ENCODE data around the gene ARHGEF7.
"Not testable (repeated sequence)": the region's sequence is repeated elsewhere in the genome, so short reads cannot be mapped to it uniquely, and the experiment has no call there.

ARHGEF7 gene

GRCh38 chr13:111174377-111175114, 59.4 kb downstream of the ARHGEF7 start:
- no peak for DNase-seq

- DNase-seq = no peak
Observed at GRCh38 chr13:111175372-111175771, 60.3 kb downstream of the ARHGEF7 start.

GRCh38 chr13:111175935-111176334, 60.8 kb downstream of the ARHGEF7 start:
- DNase-seq = no peak

GRCh38 chr13:111176421-111176820, 61.3 kb downstream of the ARHGEF7 start:
- no peak for DNase-seq

GRCh38 chr13:111177081-111177711, 62.1 kb downstream of the ARHGEF7 start:
- DNase-seq = peak; percentile 22

GRCh38 chr13:111177921-111178320, 62.8 kb downstream of the ARHGEF7 start:
- DNase-seq = no peak

DNA sequence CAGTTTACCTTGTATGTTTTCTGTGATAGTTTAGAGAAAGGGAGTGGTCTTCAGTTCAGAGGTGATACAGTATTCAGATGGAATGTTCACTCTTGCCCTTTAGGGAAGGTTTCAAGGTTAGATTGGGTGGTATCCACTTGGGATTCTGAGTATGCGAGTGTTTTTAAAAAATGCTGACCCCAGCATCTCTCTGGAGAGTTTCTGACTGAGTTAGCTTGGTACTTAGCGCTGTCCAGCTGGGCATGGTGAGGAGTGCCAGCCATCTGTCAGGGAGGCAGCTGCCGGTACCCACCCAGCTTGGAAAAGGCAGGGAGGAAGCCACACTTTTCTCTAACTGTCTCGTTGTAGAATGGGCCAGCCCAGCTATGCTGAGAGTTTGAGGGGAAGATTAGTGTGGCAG, 63.3 kb downstream of the ARHGEF7 start:
- DNase-seq = no peak

DNA sequence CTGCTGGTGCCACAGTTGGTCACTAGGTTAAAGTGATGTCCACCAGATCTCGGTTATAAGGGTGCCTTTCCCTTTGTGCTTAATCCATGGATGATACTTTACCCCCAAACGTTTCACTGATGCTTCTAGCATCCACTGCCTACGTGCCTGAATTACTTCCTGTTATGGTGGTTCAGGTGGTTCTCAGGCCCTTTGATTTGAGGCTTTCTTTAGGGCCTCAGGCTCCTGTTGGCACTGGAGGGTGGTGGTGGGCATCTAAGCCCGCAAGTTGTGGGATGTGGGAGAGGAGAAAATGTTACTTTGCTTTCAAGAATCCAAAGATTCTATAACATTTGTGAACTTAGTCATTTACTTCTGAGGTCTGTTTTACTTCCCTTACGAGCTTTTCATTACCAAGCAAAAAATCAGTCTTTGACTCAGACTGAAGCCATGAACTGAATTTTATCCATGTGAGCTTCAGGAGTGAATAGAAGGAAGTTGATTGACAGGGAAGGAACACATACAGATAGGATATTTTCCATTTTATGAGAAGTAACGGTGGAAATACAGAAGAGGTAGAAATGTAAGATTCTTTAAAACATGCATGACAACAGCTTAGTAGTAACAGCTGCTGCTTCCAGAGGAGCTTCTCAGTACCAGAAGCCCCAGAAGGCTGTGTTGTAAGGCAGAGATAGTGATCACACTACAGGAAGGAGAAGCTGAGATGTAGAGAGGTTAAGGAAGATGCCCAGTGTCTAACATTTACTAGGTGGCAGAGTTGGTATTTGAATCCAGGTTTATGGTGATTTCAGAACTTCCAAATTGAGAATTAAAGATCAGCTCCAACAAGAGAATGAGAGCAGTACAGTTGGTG, 65.0 kb downstream of the ARHGEF7 start:
- DNase-seq = peak; percentile 80

DNA sequence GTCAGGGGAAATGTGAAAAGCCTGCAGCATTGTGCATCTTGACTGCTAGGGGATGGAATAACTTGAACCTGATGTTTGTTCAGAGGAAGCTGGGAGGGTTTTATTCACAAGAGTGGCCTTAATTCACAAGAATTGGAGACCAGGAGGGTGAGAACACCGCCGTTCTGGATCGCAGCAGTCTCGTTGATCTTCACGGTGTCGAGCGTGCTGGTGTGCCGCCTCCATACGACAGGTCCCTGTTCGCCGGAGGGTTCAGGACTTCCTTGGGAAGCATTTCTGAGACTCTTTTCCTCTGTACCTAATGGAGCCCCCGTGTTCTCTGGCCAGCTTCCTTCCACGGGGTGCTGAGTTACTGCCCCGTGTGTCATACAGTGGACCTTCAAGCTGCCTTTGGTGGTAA, 66.9 kb downstream of the ARHGEF7 start:
- DNase-seq = no peak

GRCh38 chr13:111183087-111183645, 68.1 kb downstream of the ARHGEF7 start:
- no peak for DNase-seq

DNA sequence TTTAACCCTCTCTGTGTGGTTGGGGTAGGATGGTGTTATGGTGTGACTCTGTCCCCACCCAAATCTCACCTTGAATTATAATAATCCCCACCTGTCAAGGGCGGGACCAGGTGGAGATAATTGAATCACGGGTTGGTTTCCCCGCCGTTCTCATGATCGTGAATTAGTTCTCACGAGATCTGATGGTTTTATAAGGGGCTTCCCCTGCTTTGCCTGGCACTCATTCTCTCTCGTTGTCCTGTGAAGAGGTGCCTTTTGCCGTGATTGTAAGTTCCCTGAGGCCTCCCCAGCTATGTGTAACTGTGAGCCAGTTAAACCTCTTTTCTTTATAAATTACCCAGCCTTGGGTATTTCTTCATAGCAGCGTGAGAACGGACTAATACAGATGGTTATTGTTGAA, 68.8 kb downstream of the ARHGEF7 start:
- DNase-seq = no peak

- DNase-seq = peak; percentile 86
Observed at GRCh38 chr13:111184458-111185401, 69.6 kb downstream of the ARHGEF7 start.

GRCh38 chr13:111186305-111186935, 71.3 kb downstream of the ARHGEF7 start:
- no peak for DNase-seq

- no peak for DNase-seq
Observed at GRCh38 chr13:111187960-111188541, 72.9 kb downstream of the ARHGEF7 start.

DNA sequence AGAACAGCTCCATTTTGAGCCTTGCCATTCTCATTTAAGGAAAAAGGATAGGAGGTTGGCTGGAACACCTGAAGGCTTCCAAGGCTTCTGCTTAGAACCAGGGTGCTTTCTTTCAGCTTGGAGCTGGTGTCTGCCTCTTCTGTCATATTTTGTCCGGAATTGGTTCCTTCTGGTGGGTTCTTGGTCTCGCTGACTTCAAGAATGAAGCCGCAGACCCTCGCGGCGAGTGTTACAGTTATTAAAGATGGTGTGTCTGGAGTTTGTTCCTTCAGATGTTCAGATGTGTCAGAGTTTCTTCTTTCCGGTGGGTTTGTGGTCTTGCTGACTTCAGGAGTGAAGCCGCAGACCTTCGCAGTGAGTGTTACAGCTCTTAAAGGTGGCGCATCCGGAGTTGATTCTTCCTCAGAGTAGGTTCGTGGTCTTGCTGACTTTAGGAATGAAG, 74.0 kb downstream of the ARHGEF7 start:
- peak; percentile 77 for DNase-seq

DNA sequence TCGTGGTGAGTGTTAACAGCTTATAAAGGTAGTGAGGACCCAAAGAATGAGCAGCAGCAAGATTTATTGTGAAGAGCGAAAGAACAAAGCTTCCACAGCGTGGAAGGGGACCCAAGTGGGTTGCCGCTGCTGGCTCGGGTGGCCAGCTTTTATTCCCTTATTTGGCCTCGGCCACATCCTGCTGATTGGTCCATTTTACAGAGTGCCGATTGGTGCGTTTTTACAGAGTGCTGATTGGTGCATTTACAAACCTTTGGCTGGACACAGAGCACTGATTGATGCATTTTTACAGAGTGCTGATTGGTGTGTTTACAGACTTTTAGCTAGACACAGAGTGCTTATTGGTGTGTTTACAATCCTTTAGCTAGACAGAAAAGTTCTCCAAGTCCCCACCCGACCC, 74.4 kb downstream of the ARHGEF7 start:
- not testable (repeated sequence) for DNase-seq

GRCh38 chr13:111193223-111193622, 78.1 kb downstream of the ARHGEF7 start:
- peak; percentile 95 for DNase-seq

DNA sequence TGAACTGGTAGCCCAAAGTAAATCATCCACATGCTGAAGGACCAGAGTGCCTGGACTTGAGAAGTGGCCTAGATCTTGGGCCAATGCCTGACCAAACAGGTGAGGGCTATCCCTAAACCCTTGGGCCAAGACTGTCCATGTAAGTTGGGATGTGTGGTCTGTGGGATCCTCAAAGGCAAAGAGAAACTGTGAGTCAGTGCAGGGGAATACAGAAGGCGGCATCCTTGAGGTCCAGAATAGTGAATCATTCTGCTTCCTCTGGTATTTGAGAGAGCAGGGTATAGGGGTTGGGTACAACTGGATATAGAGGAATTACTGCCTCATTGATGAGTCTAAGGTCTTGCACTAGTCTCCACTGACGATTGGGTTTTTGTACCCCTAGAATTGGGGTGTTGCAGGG, 79.5 kb downstream of the ARHGEF7 start:
- not testable (repeated sequence) for DNase-seq

DNA sequence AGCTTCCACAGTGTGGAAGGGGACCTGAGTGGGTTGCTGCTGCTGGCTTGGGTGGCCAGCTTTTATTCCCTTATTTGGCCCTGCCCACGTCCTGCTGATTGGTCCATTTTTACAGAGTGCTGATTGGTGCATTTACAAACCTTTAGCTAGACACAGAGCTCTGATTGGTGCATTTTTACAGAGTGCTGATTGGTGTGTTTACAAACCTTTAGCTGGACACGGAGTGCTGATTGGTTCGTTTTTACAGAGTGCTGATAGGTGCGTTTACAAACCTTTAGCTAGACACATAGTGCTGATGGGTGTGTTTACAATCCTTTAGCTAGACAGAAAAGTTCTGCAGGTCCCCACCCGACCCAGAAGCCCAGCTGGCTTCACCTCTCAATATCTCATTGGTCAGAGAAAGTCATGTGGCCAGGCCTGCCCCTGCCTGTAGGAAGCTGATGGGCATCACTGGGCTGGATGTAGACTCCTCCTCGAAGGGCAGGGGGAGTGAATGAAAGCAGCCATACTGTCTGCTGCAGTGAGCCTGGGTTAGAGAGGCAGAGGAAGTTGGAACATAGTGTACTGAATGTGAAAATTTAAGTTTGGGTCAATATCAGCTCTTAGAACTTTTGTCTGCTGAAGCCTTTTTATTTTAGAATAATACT, 83.7 kb downstream of the ARHGEF7 start:
- DNase-seq = not testable (repeated sequence)

- DNase-seq = no peak
Observed at GRCh38 chr13:111201304-111201940, 86.3 kb downstream of the ARHGEF7 start.
